Astrocyte of the cerebellum (primary cell): ENCODE data around the gene KRTAP1-1.

Source experiments
- DNase-seq: peaks from one replicate; pipeline ENCODE4 v3.0.0-alpha.2; 2011; ENCODE audit warnings: low read depth
- H3K4me3 ChIP-seq: 2 replicates; pipeline ENCODE4 v1.5.1; 2011; ENCODE audit warnings: mild to moderate bottlenecking, low read depth, low read length, moderate library complexity
- CTCF ChIP-seq: IDR thresholded peaks from 2 replicates; pipeline ENCODE4 v1.5.1; 2012; ENCODE audit warnings: low read length, low read depth, moderate library complexity, mild to moderate bottlenecking; ENCODE audit errors: missing control alignments
- in situ Hi-C: cut with HindIII; loops from 2 replicates; pipeline ENCODE4 v1.10.0; 2017; ENCODE audit warnings: low sequenced_read_pairs

Gene KRTAP1-1

GRCh38 chr17:40997361-40997760, 43.9 kb downstream of the KRTAP1-1 start:
- in situ Hi-C loops = no loop called here

DNA sequence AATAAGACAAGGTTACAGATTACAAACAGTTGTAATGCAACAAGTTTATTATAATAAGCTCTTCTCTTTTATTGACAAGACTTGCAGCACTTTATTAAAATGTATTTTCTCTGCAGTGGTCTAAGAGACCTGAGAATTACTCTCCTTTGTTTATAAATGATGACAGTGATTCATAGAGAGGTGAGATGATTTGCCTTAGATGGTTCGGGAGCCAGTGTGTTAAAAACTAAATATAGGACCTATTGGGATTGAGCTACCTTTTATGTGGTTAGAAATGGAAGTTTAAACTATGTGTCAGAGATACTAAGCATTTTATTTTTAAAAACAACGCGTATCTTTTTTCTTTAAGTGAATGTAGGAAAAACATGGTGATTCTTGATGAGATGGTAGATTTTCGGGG, 44.4 kb downstream of the KRTAP1-1 start:
- in situ Hi-C loops = no loop called here
- no peak for TF ChIP-seq CTCF
- no peak for DNase-seq
- H3K4me3 ChIP-seq = no peak overlapping the region

More at GRCh38 chr17:40997361-40997760, 43.9 kb downstream of the KRTAP1-1 start:
- H3K4me3 ChIP-seq = no peak overlapping the region
- no peak for TF ChIP-seq CTCF
- DNase-seq = no peak

GRCh38 chr17:40995116-40995515, 46.1 kb downstream of the KRTAP1-1 start:
- no peak for DNase-seq
- no peak for TF ChIP-seq CTCF
- no peak overlapping the region for H3K4me3 ChIP-seq
- in situ Hi-C loops = no loop called here

- no peak for TF ChIP-seq CTCF
- DNase-seq = no peak
- in situ Hi-C loops = no loop called here
- H3K4me3 ChIP-seq = no peak within 1 kb of the TSS
Observed at GRCh38 chr17:40993839-40994238, 47.4 kb downstream of the KRTAP1-1 start, which contains the start of gene KRTAP3-3. KRTAP3-3 (minus strand) TSS chr17:40994164; CDS start chr17:40994097, 67 bp downstream.

DNA sequence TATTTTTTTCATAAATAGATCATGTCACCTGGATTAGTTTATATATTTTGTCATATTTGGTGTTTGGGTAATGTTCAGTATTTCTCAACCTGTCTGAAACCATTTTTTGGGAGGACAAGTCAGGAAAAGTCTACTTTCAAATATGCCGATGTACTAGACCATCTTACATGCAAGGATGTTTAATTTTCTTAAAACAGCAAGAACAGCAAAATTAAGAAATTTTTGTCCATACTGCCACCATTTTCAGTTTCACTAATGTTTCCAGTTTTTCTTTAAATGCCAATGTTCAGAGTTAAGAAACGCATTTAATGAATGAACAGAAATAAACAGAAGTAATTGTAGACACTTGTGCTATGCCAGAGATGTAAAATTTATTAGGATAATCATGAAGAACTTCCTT, 48.2 kb downstream of the KRTAP1-1 start:
- TF ChIP-seq CTCF = no peak
- DNase-seq = no peak
- no peak overlapping the region for H3K4me3 ChIP-seq
- in situ Hi-C loops = no loop called here

GRCh38 chr17:40992666-40993065, 48.6 kb downstream of the KRTAP1-1 start:
- DNase-seq = no peak

More at GRCh38 chr17:40992666-40993065, 48.6 kb downstream of the KRTAP1-1 start:
- TF ChIP-seq CTCF = no peak
- in situ Hi-C loops = no loop called here
- H3K4me3 ChIP-seq = no peak overlapping the region
